Limb (tissue), 2 donors: ENCODE results near the gene PRIMPOL.
"Not testable (repeated sequence)": the region's sequence is repeated elsewhere in the genome, so short reads cannot be mapped to it uniquely, and the experiment has no call there.

Source experiments
- DNase-seq, 2 donors: peaks; one replicate each; pipeline ENCODE4 v3.0.0-alpha.2; 2016; ENCODE audit errors: extremely low spot score in 2 of 2

Gene PRIMPOL, protein sequence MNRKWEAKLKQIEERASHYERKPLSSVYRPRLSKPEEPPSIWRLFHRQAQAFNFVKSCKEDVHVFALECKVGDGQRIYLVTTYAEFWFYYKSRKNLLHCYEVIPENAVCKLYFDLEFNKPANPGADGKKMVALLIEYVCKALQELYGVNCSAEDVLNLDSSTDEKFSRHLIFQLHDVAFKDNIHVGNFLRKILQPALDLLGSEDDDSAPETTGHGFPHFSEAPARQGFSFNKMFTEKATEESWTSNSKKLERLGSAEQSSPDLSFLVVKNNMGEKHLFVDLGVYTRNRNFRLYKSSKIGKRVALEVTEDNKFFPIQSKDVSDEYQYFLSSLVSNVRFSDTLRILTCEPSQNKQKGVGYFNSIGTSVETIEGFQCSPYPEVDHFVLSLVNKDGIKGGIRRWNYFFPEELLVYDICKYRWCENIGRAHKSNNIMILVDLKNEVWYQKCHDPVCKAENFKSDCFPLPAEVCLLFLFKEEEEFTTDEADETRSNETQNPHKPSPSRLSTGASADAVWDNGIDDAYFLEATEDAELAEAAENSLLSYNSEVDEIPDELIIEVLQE

GRCh38 chr4:184649026-184649970 lies at the start of gene PRIMPOL, which contains the start of gene CASP3:
Gene PRIMPOL (plus strand): TSS chr4:184649738. CDS start chr4:184657141, 7,403 bp downstream.
Gene CASP3 (minus strand): TSS chr4:184649447. CDS start chr4:184638453, 10,994 bp downstream.
- peak; percentile 95 to 99 for DNase-seq

DNA sequence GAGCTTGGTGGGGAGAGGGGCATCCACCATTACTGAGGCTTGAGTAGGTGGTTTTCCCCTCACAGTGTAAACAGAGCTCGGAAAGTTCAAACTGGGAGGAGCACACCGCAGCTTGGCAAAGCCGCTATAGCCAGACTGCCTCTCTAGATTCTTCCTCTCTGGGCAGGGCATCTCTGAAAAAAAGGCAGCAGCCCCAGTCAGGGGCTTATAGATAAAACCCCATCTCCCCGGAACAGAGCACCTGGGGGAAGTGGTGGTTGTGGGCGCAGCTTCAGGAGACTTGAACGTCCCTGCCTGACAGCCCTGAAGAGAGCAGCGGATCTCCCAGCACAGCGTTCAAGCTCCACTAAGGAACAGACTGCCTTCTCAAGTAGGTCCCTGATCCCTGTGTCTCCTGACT lies 48.6 kb upstream of the PRIMPOL start:
- DNase-seq, result not testable (repeated sequence)

GRCh38 chr4:184602857-184603256 lies 46.7 kb upstream of the PRIMPOL start:
- DNase-seq, result not testable (repeated sequence)

- DNase-seq, result not testable (repeated sequence)
Observed at GRCh38 chr4:184607429-184607828, 42.1 kb upstream of the PRIMPOL start.

DNA sequence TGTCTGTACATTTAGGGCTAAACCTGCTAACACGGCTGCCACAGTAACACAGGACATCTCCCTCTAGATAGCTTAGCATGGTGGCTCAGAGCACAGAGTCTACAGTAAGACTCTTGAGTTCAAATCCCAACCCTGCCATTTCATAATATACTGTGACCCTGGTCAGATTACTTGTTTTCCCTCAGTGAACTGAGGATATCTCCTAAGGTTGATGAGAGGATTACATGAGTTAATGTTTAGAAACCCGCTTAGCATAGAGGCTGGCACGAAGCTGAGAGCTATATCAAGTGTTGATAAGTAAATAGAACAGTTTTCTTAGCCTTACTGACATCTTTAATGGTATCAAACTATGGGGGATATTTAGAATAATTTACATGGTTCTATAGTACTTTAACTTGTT lies 37.5 kb upstream of the PRIMPOL start:
- DNase-seq, result no peak

- no peak for DNase-seq
Observed at GRCh38 chr4:184613405-184613804, 36.1 kb upstream of the PRIMPOL start.

- no peak for DNase-seq
Observed at GRCh38 chr4:184614509-184614908, 35.0 kb upstream of the PRIMPOL start.

GRCh38 chr4:184616168-184616567 lies 33.4 kb upstream of the PRIMPOL start:
- DNase-seq, result not testable (repeated sequence)

DNA sequence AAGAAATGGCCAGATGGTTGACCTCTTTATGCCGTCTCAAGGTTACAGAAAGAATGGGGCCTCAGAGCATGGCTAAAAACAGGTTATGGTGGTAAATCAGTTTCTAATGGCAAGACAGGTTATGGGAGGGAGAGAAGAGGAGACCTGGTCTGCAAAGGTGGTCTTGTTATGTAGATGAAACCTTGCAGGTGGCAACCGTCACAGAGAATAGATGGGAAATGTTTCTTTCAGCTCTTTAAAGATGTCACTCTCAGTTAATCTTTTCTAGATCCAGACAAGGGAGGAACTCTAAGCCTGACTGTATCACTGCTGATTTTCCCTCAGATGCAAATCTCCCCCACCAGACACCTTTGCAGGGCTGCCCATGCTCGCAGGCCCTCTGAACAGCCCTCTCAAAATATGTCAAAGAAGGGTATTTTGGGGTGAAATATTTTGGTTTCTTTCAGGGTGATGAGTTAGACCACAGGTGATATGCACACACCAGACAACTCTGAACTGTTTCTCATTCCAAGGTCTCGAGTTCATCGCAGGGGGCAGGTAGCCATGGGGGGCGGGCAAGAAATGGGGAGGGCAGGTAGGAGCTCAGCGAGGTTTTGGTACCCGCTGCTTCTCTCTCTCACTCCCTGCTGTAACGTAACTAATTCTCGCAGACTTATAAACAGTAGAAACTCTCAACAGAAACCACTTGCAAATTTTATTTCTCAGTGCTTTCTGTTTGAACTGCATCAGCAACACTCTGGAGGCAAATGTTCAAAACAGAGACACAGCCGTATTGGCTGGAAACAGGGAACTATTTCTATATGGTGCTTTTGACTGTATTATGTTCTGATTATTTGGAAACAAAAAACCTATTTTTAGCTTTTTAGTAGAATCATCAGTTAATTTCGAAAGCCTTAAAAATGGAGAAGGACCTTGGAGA lies 32.6 kb upstream of the PRIMPOL start:
- DNase-seq, result no peak

DNA sequence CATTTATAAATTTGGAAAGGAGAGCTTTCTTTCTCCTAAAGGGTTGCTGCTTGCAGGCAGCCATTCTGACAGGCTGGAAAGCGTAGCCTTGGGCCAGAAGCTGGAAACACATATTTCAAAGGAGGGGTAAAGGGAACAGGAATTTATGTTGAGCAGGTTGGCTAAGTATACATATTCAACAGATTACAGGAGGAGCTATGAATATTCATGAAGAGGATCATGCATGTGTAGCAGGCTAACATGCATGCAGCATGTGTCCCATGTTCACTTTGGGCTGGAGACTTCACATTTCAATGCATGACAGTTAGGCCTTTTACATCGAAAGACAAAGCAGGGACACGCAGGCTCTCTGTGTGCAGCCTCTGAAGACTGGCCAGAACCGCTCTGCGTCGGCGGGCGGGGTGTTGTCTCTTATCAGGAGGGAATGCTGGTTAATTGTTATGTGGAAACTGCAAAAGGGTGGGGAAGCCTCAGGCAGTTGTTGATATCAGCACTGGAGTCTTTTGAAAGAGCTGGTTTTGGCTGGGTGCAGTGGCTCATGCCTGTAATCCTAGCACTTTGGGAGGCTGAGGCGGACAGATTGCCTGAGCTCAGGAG lies 31.8 kb upstream of the PRIMPOL start:
- DNase-seq, result no peak

DNA sequence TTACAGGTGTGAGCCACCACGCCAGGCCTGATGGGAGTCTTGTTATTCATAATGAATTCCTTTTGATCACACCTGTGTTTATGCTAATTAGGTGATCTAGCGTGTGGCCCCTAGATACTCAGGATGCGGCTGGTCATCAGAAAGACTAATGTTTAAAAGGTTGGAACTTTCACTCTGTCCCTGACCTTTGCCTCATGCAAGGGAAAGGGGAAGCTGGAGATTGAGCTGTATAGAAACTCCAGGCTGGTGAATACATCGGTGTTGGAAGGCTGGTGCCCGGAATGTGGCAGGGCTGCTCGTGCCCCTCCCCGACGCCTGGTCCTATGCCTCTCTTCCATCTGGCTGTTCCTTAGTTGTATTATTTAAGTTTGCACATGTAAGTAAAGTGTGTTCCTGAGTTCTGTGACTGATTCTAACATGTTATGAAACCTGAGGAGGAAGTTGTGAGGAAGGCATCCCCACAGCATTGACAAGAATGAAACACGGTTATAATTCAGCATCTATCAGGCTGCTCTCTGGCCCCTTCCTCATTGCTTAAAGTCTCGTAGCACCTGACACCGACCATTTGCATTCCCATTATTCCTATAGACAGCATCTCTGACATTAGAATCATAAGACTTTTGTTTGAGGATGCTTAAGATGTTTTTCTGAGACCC lies 29.2 kb upstream of the PRIMPOL start:
- no peak for DNase-seq

DNA sequence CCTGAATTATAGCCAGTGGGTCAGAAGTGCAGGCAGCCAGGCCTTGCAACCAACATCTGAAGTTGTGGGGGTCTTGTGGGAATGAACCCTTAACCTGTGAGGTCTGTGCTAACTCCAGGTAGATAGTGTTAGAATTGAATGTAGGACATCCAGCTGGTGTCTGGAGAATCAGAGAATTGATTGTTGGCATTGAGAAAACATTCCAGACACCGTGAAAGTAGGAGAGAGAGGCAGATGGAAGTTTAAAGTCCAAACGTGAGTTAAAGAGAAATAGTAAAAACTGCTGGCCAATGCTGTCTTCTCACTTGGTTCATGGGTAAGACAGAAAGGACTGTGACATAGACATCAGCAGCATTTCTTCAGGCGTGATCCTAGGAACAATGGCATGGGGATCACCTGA lies 28.0 kb upstream of the PRIMPOL start:
- DNase-seq, result no peak

GRCh38 chr4:184624504-184624903 lies 25.0 kb upstream of the PRIMPOL start:
- not testable (repeated sequence) for DNase-seq

DNA sequence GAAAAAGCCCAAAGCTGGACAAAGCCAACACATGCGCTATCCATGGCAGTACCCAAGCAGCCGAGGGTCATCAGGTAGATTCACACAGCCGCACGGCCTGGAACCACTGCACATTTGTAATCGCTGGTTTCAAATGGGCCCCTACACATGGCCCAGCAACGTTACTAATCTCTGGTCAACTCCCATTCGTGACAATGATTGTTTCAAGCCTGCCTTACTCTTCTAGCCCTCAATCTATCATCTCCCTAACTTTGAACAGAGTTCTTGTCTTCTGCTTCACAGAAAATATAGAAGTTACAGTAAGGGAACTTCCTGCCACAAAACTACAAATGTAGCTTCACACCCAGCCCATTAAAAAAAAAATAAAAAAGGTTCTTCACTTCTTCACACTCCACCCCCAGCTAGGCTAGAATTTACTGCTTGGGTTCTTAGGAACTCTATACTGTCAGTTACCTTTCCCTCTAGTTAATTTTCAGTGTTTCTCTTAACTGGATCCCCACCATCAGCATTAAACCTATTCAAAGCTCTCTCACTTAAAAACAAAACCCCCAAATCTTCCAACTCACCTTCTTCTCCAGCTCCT lies 24.5 kb upstream of the PRIMPOL start:
- DNase-seq, result no peak

DNA sequence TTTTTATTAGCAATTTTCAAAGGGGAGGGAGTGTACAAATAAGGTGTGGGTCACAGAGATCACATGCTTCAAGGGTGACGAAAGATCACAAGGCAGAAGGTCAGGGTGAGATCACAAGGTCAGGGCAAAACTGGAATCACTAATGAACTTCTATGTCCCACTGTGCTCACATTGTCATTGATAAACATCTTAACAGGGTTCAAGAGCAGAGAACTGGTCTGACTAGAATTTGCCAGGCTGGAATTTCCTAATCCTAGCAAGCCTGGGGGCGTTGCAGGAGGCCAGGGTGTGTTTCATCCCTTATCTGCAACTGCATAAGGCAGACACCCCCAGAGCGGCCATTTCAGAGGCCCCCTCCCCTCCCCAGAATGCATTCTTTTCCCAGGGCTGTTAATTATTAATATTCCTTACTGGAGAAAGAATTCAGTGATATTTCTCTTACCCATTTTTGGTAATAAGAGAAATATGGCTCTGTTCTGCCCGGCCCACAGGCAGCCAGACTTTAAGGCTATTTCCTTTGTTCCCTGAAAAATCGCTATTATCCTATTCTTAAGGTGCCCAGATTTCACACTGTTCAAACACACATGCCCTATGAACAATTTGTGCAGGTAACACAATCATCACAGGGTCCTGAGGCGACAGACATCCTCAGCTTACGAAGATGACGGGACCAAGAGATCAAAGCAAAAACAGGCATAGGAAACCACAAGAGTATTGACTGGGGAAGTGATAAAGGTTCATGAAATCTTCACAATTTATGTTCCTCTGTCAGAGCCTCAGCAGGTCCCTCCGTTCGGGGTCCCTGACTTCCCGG lies 23.5 kb upstream of the PRIMPOL start:
- not testable (repeated sequence) for DNase-seq

DNA sequence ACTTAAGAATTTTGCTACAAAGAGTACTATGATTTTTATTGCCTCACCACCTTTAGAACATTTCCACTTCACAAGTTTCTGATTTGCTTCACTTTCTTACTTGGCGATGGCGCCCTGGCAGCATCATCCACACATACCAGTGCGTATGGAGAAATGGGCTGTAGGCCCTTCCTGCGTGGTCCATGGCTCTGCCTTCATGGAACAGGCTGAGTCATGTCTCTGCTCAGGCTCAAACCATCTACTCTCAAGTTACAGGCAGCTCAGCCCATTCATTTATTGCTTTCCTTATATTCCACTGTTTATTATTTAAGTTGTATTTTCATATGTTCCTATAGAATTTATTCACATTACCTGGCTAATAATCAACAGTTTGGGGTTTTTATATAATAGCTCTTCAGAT lies 21.4 kb upstream of the PRIMPOL start:
- no peak for DNase-seq

- DNase-seq, result no peak
Observed at GRCh38 chr4:184632842-184633241, 16.7 kb upstream of the PRIMPOL start.

GRCh38 chr4:184635381-184635780 lies 14.2 kb upstream of the PRIMPOL start:
- no peak for DNase-seq

DNA sequence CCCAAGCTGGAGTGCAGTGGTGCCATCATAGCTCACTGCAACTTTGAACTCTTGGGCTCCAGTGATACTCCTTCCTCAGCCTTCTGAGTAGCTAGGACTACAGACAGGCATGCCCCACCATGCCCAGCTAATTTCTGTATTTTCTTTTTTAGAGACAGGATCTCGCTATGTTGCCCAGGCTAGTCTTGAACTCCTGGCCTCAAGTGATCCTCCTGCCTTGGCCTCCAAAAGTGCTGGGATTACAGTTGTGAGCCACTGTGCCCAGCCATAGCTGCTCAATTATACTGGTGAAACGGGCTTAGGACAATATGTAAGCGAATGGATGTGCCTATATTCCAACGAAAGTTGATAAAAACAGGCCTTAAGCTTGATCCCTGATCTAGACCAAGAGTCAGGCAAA lies 13.4 kb upstream of the PRIMPOL start:
- DNase-seq, result no peak
